GM12873 (cell line): Measurements from ENCODE around the gene MIEN1.

Experiments
- TF ChIP-seq, protein P1 (sequence below): IDR thresholded peaks from 2 replicates; pipeline ENCODE4 v1.5.1; 2012; ENCODE audit warnings: low read depth, mild to moderate bottlenecking, moderate library complexity, low read length, control low read depth; ENCODE audit not compliant: insufficient read depth; ENCODE audit errors: missing control alignments

Gene MIEN1

DNA sequence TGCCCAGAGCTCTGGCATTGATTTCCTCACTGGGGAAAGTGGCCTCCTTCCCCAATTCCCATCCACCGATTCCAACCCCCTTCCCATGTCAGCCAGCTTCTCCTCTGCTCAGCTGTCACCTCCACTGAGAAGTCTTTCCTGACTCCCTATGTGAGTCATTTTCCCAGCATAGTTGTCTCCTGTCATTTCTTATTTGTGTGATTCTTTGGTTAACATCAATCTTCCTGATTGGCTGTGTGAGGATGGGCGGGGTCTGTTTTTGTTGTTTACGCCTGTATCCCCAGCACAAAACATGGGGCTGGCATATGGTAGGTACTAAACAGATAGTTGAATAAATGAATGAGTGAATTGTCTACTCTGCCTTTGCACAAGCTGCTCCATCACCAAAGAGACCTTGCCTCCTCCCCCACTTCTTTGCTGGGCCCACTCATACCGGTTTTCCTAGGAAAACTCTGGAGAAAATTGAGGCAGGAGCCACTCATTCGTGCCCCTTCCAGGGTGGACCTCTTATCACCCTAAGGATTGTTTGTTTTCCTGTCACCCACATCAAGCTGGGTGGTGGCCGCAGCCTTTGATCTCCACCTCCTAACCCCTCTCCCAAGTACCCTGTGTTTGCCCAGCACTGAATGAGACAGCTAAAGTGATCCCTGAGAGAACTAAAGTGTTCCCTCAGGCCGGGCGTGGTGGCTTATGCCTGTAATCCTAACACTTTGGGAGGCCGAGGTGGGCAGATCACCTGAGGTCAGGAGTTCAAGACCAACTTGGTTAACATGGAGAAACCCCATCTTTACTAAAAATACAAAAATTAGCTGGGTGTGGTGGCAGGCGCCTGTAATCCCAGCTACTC, 6.2 kb upstream of the MIEN1 start:
- TF ChIP-seq, protein P1, sequence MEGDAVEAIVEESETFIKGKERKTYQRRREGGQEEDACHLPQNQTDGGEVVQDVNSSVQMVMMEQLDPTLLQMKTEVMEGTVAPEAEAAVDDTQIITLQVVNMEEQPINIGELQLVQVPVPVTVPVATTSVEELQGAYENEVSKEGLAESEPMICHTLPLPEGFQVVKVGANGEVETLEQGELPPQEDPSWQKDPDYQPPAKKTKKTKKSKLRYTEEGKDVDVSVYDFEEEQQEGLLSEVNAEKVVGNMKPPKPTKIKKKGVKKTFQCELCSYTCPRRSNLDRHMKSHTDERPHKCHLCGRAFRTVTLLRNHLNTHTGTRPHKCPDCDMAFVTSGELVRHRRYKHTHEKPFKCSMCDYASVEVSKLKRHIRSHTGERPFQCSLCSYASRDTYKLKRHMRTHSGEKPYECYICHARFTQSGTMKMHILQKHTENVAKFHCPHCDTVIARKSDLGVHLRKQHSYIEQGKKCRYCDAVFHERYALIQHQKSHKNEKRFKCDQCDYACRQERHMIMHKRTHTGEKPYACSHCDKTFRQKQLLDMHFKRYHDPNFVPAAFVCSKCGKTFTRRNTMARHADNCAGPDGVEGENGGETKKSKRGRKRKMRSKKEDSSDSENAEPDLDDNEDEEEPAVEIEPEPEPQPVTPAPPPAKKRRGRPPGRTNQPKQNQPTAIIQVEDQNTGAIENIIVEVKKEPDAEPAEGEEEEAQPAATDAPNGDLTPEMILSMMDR: no peak

DNA sequence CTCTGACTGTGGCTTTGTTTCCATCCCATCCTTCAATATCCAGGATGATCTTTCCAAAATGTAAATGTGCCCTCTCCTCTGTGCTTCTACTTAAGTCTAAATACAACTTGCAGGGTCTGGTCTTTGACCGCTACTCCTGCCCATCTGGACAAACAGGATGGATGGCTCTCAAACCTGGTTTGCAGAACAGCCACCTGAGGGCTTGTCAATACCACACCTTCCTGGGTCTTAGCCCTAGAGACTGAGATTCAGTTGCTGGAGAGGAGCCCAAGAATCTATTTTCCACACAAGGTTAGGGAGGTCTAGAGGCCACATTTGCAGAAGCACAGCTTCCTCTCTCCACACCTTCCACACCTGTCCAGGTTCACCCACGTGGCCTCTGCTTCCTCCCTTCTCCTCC, 5.5 kb upstream of the MIEN1 start:
- TF ChIP-seq, protein P1: no peak

DNA sequence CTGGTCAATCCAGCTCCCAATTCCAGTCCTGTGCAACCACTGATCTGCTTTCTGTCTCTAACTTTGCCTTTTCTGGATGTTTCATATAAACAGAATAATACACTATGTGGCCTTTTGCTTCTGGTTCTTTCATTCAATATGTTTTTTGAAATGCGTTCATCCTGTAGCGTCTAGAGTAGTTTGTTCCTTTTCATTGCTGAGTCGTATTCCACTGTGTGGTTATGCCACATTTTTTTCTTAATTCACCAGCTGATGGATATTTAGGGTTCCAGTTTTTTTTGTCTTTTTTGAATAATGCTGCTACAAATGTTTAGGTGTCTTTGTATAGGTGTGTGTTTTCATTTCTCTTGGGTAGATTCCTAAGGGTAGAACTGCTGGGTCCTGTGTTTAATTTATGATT, 2.3 kb upstream of the MIEN1 start:
- TF ChIP-seq, protein P1: no peak

DNA sequence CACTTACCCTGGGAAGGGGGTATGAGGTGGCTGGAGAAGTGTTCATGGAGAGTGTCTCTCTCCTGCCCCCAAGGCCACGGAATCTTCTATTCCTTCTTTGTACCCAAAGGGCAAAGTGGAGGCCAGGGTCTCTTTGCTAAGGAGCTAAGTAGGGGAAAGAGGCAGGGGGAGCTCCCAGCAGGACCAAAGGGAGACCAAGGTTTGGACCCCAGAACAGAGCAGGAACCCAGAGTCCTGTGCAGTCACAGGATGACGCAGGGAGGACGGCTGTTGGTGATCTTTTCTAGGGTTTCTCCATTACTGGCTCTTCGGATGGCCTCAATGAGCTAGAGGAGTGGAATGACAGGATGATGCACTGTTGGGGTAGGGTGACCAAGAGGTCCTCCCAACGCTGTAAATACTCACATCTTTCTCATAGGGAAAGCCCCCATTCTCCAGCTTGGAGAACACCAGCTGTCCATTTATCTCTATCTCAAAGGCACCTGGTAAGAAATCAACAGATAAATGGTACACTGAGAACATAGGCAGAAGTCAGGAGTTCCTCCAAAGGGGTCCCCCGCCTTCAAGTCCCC, 966 bp downstream of the MIEN1 start:
- TF ChIP-seq, protein P1: no peak

DNA sequence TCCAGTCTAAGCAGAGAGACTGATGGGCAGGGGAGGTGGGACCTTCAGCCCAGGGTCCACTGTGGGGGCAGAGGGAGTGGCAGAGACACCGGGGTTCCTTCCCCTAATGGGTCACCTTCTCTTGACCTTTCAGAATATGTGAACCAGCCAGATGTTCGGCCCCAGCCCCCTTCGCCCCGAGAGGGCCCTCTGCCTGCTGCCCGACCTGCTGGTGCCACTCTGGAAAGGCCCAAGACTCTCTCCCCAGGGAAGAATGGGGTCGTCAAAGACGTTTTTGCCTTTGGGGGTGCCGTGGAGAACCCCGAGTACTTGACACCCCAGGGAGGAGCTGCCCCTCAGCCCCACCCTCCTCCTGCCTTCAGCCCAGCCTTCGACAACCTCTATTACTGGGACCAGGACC, 2.8 kb downstream of the MIEN1 start:
- TF ChIP-seq, protein P1: no peak

DNA sequence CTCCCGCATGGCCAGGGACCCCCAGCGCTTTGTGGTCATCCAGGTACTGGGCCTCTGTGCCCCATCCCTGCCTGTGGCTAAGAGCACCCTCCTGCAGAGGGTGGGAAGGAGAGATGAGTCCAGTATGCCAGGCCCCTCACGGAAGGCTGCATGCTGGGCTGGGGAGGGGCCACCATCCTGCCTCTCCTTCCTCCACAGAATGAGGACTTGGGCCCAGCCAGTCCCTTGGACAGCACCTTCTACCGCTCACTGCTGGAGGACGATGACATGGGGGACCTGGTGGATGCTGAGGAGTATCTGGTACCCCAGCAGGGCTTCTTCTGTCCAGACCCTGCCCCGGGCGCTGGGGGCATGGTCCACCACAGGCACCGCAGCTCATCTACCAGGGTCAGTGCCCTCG, 3.7 kb downstream of the MIEN1 start:
- TF ChIP-seq, protein P1: no peak

DNA sequence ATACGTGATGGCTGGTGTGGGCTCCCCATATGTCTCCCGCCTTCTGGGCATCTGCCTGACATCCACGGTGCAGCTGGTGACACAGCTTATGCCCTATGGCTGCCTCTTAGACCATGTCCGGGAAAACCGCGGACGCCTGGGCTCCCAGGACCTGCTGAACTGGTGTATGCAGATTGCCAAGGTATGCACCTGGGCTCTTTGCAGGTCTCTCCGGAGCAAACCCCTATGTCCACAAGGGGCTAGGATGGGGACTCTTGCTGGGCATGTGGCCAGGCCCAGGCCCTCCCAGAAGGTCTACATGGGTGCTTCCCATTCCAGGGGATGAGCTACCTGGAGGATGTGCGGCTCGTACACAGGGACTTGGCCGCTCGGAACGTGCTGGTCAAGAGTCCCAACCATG, 5.6 kb downstream of the MIEN1 start:
- TF ChIP-seq, protein P1: no peak
